ENCODE measurements around the gene TRABD.

Gene TRABD

GRCh38 chr22:50173311-50173982 lies 12.3 kb upstream of the TRABD start:
- H3K27ac ChIP-seq, result no peak overlapping the region
- peaks cover 0 to 91% of the 10 kb centered on the region in 2 donors for H3K27me3 ChIP-seq
- H3K4me3 ChIP-seq, result no peak overlapping the region
- no peak for DNase-seq
- H3K4me1 ChIP-seq, result peaks cover 0 to 22% (median 13%) of the 10 kb centered on the region in 4 donors
- TF ChIP-seq, protein P1, sequence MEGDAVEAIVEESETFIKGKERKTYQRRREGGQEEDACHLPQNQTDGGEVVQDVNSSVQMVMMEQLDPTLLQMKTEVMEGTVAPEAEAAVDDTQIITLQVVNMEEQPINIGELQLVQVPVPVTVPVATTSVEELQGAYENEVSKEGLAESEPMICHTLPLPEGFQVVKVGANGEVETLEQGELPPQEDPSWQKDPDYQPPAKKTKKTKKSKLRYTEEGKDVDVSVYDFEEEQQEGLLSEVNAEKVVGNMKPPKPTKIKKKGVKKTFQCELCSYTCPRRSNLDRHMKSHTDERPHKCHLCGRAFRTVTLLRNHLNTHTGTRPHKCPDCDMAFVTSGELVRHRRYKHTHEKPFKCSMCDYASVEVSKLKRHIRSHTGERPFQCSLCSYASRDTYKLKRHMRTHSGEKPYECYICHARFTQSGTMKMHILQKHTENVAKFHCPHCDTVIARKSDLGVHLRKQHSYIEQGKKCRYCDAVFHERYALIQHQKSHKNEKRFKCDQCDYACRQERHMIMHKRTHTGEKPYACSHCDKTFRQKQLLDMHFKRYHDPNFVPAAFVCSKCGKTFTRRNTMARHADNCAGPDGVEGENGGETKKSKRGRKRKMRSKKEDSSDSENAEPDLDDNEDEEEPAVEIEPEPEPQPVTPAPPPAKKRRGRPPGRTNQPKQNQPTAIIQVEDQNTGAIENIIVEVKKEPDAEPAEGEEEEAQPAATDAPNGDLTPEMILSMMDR (IDR thresholded peaks at IDR 0.05), result no peak
- intact Hi-C loops (cut with DNase I; ENCODE audit: low total_unique reads), result no loop called here
- no peaks in the 10 kb centered on the region for H3K9me3 ChIP-seq
- H3K36me3 ChIP-seq, result no peaks in the 10 kb centered on the region

DNA sequence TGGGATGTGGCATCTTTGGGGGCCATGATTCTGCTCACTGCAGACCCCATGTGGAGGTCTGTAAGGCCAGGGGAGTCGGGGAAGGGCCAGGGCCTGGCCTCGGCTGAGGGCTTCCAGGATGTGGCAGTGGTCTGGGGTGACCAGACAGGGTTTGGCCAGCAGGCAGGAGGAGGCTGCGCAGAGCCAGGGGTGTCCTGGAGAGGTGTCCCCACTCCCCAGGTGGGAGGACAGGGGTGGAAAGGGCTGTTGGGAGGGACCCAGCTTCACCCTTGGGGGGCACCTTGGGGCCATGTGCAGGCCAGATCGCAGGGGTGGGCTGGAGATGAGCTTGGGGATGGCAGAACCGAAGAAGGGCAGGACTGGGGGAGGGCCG lies 11.7 kb upstream of the TRABD start:
- no peak overlapping the region for H3K27ac ChIP-seq
- H3K27me3 ChIP-seq, result peaks cover 0 to 91% of the 10 kb centered on the region in 2 donors
- no peaks in the 10 kb centered on the region for H3K9me3 ChIP-seq
- TF ChIP-seq, protein P1 (IDR thresholded peaks at IDR 0.05), result no peak
- no peak for DNase-seq
- intact Hi-C loops (cut with DNase I; ENCODE audit: low total_unique reads), result no loop called here
- H3K4me3 ChIP-seq, result no peak overlapping the region
- H3K36me3 ChIP-seq, result no peaks in the 10 kb centered on the region
- peaks cover 0 to 22% (median 13%) of the 10 kb centered on the region in 4 donors for H3K4me1 ChIP-seq

GRCh38 chr22:50174382-50175190 lies 11.1 kb upstream of the TRABD start:
- no peak for DNase-seq
- Histone ChIP-seq H3K36me3 (no peaks in the 10 kb centered on the region), H3K27ac (no peak overlapping the region), H3K9me3 (no peaks in the 10 kb centered on the region), H3K4me1 (peaks cover 0 to 17% (median 10%) of the 10 kb centered on the region in 4 donors), H3K27me3 (peaks cover 0 to 91% of the 10 kb centered on the region in 2 donors), H3K4me3 (no peak overlapping the region)
- intact Hi-C loops (cut with DNase I; ENCODE audit: low total_unique reads), result no loop called here
- TF ChIP-seq, protein P1 (IDR thresholded peaks at IDR 0.05), result no peak

DNA sequence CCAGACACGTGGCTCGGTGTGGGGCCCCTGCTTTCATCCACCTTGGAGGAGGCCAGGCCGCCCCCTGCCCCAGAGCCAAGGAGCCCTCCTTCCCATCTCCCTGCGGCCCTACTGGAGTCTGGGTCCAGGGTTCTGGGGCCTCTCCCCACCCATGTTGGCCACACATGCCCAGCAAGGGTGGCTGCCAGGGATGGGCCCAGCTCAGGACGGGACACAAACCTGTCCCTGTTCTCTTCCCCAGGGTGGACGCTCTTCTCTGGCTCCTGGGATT lies 10.6 kb upstream of the TRABD start:
- DNase-seq, result no peak
- Histone ChIP-seq H3K9me3 (no peaks in the 10 kb centered on the region), H3K4me3 (no peak overlapping the region), H3K27ac (no peak overlapping the region), H3K4me1 (peaks cover 0 to 12% (median 6%) of the 10 kb centered on the region in 4 donors), H3K27me3 (peaks cover 0 to 91% of the 10 kb centered on the region in 2 donors), H3K36me3 (no peaks in the 10 kb centered on the region)
- TF ChIP-seq, protein P1 (IDR thresholded peaks at IDR 0.05), result no peak
- intact Hi-C loops (cut with DNase I; ENCODE audit: low total_unique reads), result no loop called here

- H3K4me3 ChIP-seq, result no peak overlapping the region
- H3K27ac ChIP-seq, result no peak overlapping the region
- peaks cover 0 to 94% of the 10 kb centered on the region in 2 donors for H3K27me3 ChIP-seq
- no peak for DNase-seq
- peaks cover 0 to 6% (median under 1%) of the 10 kb centered on the region in 4 donors for H3K4me1 ChIP-seq
- TF ChIP-seq, protein P1 (IDR thresholded peaks at IDR 0.05), result no peak
- H3K36me3 ChIP-seq, result no peaks in the 10 kb centered on the region
- no peaks in the 10 kb centered on the region for H3K9me3 ChIP-seq
- intact Hi-C loops (cut with DNase I; ENCODE audit: low total_unique reads), result no loop called here
These were observed 9.5 kb upstream of the TRABD start for GRCh38 chr22:50175921-50176849.
